ENCODE results near the gene SAPCD2.

SAPCD2 gene

DNA sequence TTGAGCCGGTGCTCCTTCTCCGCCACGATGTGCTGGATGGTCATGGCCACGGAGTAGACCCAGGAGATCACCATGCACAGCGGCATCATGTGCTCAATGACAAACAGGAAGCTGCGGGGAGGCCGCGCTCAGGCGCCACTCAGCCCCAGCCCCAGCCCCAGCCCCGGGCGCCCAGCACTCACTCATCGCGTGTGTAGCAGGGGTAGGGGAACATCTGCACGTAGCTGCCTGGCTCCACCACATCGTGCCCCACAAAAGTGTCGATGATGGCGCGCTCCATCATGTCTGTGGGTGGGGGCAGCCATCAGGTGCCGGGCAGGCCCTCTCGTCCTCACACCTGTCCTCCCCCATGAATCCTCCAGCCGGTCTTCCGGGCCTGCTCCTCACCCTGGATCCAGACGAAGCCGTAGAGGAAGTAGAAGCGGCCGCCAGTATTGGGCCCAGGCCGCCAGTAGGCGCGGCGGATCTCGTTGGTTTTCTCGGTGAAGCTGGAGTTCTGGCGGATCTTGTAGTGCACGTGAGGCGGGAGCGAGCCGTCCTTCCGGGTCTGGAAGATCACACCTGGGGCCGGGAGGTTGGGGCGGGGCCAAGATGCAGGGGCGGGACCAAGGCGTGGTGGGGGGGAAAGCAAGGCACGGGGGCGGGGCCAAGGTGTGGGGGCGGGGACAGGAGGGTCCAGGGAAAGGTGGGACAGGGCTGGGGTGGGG is 52.4 kb downstream of the SAPCD2 start:
- no peak for DNase-seq (ENCODE audit: low read depth)

DNA sequence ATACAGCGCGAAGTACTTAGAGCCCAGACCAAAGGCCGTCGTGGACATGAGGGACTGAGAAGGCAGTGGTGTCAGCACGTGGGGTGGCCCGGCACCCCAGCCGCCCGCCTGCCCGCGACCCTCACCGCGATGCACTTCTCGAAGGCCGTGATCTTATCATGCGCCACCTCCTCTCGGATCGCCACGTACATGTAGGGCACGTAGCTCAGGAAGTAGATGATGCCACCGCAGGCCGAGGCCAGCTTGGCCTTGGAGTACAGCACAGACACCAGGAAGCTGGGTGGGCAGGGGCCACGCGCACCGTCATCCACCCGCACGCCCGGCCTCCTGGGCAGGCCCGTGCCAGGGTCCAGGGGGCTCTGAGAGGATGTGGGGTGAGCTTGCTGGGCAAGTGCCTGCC is 53.3 kb downstream of the SAPCD2 start:
- DNase-seq (ENCODE audit: low read depth) = no peak

DNA sequence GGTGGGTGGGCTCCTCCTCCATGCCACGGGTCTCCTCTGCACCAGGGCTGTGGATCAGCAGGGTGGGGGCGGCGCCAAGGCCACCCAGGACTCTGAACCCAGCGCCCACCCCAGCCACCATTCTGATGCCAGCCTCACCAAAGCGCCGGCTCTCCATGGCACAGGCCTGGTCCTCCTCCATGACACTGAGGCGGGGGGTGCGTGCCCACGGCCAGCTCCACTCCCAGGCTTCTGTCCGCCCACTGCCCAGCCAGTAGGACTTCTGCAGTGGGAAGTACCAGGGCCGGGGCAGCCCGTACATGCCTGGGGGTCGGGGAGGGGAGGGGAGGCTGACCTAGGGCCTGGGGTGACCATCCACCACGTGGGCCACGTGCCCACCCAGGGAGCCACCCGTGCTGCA is 53.9 kb downstream of the SAPCD2 start:
- DNase-seq (ENCODE audit: low read depth) = no peak

DNA sequence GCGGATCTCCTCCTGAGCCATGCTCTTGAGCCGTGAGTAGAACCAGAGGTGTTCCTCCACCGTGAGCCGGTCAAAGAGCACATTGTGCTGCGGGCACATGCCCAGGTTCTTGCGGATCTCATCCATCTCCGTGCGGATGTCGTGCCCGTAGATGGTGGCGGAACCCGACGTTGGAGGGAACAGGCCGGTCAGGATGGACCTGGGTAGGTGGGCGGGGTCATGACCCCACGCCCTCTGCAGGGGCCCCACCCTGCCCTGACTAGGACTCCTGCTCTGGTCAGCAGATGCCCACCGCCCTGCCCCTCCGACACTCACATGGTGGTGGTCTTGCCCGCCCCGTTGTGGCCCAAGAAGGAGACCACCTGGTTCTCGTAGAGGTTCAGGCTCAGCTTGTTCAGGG is 54.4 kb downstream of the SAPCD2 start:
- DNase-seq (ENCODE audit: low read depth) = no peak

DNA sequence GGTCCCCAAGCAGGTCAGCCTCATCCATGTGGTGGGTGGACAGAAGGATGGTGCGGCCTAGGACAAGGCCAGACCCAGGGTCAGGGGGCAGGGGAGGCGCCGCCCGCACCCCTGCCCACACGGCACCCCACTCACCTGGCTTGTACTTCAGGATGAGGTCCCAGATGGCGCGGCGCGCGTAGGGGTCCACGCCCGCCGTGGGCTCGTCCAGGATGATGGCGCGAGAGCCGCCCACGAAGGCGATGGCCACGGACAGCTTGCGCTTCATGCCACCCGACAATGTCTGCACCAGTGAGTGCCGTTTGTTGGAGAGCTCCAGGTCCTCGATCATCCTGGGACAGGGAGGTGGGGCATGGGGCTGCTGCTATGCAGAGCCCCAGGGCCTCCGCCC is 54.8 kb downstream of the SAPCD2 start:
- DNase-seq (ENCODE audit: low read depth) = no peak

GRCh38 chr9:137014776-137015539 is 55.4 kb downstream of the SAPCD2 start:
- DNase-seq (ENCODE audit: low read depth) = no peak

GRCh38 chr9:137014166-137014565 is 56.2 kb downstream of the SAPCD2 start:
- no peak for DNase-seq (ENCODE audit: low read depth)

- no peak for DNase-seq (ENCODE audit: low read depth)
These were observed 56.8 kb downstream of the SAPCD2 start for GRCh38 chr9:137013571-137013940.

DNA sequence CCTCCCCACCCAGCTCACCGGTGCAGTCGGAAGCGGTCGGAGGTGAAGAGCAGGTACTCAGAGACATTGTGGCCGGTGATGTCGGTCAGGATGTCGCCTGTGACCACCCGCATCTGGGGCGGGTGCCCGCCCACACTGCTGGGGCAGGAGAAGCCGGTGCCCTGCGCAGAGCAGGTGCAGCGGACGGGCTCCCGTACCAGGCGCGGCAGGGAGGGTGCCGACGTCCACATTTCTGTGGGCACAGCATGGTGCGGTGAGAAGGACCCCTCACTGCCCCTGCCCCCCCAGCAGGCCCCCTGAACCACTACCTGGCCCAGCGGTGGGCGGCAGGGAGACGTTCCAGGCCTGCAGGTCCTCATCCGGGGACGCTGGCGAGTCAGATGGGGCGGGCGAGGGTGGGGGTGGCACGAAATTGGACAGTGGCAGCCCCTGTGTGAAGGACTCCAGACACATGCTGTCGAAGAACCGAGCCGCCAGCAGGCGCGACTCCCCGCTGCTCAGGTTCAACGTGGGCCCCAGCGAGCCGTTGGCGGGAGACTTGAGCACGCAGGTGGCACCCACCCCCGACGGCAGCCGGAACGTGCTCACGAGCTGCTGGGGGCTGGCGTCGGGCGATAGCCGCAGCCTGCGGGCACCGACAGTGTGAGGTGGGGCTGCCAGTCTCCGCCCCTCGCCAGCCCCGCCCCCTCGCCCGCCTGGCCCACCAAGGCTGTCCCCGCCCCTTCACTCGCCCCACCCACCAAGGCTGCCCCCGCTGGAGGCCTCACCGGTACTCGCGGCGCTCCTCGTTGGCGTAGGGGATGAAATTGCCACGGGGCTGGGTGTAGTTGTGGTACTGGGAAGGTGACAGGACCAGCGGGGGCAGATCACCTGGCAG is 57.4 kb downstream of the SAPCD2 start:
- no peak for DNase-seq (ENCODE audit: low read depth)

Measured in T follicular helper cell (primary cell).